D721Med (cell line): Measurements from ENCODE around the gene HSD11B1.

Experiments
- DNase-seq: peaks from one replicate; pipeline ENCODE4 v3.0.0; 2011; ENCODE audit warnings: low spot score; ENCODE audit not compliant: insufficient read length
- FAIRE-seq: peaks from 2 replicates; lab custom pipeline; 2011; peaks lifted over from hg19 to GRCh38; lab: Jason Lieb, UNC
- CTCF ChIP-seq: IDR thresholded peaks from 2 replicates; pipeline ENCODE4 v1.5.1; 2012; ENCODE audit warnings: mild to moderate bottlenecking, control low read depth; ENCODE audit not compliant: insufficient read depth; ENCODE audit errors: missing control alignments

The HSD11B1 gene

DNA sequence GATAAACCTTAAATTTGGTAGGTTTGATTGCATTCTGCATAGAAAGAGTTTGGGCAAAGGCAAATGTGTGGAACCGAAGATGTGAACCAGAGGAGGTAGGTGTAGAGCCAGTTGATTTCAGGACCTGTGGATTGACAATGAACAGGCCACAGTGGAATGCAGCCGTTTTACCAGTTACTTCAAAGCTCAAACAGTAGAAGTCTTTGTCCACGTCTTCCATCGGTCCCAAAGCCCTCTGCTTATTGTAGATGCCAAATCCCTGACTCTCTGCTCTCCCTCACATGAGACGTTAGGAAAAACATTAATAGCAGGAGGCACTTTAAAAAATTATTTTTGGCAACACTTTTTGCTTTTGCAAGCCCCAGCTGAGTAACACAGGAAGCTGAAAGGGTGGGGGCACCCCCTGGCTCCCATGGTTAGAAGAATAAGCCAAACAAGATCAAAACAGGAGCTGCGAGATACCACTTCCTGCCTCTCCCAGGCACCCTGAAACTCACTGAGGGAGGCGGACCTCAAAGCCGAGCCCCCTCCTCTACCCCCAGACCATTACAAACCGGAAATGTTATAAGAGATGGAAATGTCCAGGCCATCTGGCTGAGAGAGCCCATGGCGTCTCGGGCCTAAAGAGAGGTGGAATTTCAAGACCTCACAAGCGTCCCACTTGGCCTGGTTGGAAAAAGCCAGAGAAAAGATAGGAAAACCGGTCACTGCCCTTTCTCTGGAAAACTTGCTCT is 64.7 kb downstream of the HSD11B1 start:
- FAIRE-seq (no peak), DNase-seq (no peak)
- no peak for TF ChIP-seq CTCF

DNA sequence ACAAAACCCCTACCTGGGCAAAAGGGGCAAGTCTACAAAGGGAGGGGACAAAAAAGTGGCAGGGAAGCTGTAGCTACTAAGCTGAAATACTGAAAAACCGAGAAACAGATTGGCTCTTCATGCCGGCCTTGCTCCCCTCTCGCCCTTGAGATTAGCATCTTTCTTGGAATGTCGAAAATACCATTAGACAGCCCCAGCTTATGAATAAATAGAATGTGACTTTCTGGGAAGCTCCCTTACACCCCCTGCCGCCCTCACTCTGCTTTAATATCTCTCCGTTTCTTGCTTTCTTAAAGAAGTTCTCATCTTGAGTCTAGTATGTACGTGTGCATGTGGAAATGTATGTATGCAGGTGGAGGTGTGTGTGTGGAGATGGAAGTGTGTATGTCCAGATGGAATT is 65.3 kb downstream of the HSD11B1 start:
- FAIRE-seq (no peak), DNase-seq (no peak)
- TF ChIP-seq CTCF = no peak

DNA sequence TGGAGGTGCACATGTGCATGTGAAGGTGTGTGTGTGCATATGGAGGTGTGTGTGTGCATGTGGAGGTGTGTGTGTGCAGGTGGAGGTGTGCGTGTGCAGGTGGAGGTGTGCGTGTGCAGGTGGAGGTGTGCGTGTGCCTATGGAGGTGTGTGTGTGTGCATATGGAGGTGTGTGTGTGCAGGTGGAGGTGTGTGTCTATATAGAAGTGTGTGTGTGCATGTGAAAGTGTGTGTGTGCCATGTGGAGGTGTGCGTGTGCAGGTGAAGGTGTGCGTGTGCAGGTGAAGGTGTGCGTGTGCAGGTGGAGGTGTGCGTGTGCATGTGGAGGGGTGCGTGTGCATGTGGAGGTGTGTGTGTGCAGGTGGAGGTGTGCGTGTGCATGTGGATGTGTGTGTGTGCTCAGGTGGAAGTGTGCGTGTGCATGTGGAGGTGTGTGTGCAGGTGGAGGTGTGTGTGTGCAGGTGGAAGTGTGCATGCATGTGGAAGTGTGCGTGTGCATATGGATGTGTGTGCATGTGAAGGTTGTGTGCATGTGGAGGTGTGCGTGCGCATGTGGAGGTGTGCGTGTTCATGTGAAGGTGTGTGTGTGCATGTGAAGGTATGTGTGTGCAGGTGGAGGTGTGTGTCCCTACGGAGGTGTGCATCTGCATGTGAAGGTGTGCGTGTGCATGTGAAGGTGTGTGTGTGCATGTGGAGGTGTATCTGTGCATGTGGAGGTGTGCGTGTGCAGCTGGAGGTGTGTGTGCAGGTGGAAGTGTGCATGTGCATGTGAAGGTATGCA is 66.2 kb downstream of the HSD11B1 start:
- no peak for DNase-seq
- no peak for FAIRE-seq
- no peak for TF ChIP-seq CTCF

- FAIRE-seq (no peak), DNase-seq (no peak)
- TF ChIP-seq CTCF = no peak
Observed at GRCh38 chr1:209772126-209772525, 67.5 kb downstream of the HSD11B1 start.

DNA sequence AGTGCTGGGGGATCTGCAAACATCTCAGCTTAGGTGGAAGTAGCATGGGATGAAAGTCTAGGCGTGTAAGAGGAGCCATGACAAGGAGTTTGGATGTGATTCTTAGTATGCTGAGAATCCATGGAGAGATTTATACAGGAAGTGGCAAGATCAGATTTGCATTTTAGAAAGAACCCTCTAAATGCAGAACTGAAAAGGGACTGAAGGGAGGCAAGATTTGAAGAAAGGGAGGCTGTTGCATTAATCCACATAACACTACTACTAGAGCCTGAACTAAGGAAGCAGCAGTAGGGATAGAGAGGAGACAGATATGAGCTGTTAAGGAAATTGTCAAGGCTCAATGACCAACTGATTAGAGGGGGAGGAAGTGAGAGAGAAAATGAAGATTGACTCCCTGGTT is 69.9 kb downstream of the HSD11B1 start:
- DNase-seq = no peak
- TF ChIP-seq CTCF = no peak
- no peak for FAIRE-seq

- DNase-seq = no peak
- FAIRE-seq = no peak
- no peak for TF ChIP-seq CTCF
Observed at GRCh38 chr1:209775678-209776077, 71.0 kb downstream of the HSD11B1 start.

DNA sequence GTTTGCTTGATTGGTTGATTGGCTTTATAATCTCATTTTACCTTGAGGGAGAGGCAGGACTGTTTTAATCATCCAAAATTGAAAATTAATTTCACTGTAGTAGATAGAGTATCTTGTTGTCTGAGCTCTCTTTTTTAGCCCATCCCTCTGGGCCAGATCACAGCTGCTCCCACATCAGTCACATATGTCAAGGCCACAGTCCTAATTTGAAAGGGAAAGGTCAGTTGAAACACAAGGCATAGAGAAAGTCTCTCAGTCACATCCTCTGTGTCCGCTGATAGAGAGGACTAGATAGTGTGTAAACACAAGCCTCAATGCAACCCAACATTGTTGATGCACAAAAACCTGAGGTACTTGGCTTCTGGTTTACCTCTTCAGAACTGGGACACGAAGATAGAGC is 72.9 kb downstream of the HSD11B1 start:
- no peak for FAIRE-seq
- DNase-seq = no peak
- no peak for TF ChIP-seq CTCF
